PC-9 (cell line): ENCODE measurements around the gene DCHS1. TPM values are rescaled to one million over a fixed set of nuclear protein-coding genes. Genes with fewer than 3 reads are reported as not detected.

Source experiments
- BruUV-seq: library from RNA; stranded (reverse); fragments of 400-500 nt; replicated peaks from 2 replicates; lab custom pipeline; 2021; lab: Mats Ljungman, UMichigan
- CTCF ChIA-PET: fragments of 300-600 bp; sonication (Branson Sonifier 250); formaldehyde crosslinking; loops from one replicate; lab custom pipeline; 2022; ENCODE audit warnings: antibody characterized with exemption; lab: Charles Lee
- POLR2A ChIA-PET: fragments of 300-600 bp; sonication (Branson Sonifier 250); formaldehyde crosslinking; loops from one replicate; lab custom pipeline; 2022; ENCODE audit warnings: antibody characterized with exemption; ENCODE audit not compliant: unreplicated experiment; lab: Charles Lee
- DNase-seq, 2 experiments: peaks; one replicate each; pipeline versions ENCODE4 v3.0.0 to v3.0.0-alpha.2; 2015 to 2022; ENCODE audit warnings: mixed read lengths in 1 of 2
- H2AFZ ChIP-seq: fragments of 200-600 bp; sonication (generic); 2 replicates; pipeline ENCODE4 v1.8.1; 2017; ENCODE audit warnings: antibody characterized with exemption
- H3F3A ChIP-seq: fragments of 200-600 bp; sonication (generic); 2 replicates; pipeline ENCODE4 v1.8.1; 2017; ENCODE audit warnings: antibody characterized with exemption, mild to moderate bottlenecking, low read depth; ENCODE audit not compliant: insufficient read depth
- H3K27ac ChIP-seq: fragments of 200-600 bp; sonication (generic); 2 replicates; pipeline ENCODE4 v1.6.1; 2016; ENCODE audit warnings: mixed run types
- H3K27me3 ChIP-seq: fragments of 200-600 bp; sonication (generic); 2 replicates; pipeline ENCODE4 v1.6.1; 2016; ENCODE audit warnings: low read depth, mixed run types; ENCODE audit not compliant: insufficient read depth
- H3K36me3 ChIP-seq: fragments of 200-600 bp; sonication (generic); 2 replicates; pipeline ENCODE4 v1.6.1; 2016; ENCODE audit warnings: low read depth, mixed run types
- H3K4me1 ChIP-seq: fragments of 200-600 bp; sonication (generic); replicated peaks from 2 replicates; pipeline ENCODE4 v1.6.1; 2016; ENCODE audit warnings: mixed run types; ENCODE audit not compliant: insufficient read depth
- H3K4me2 ChIP-seq: fragments of 200-600 bp; sonication (generic); 2 replicates; pipeline ENCODE4 v1.6.1; 2017; ENCODE audit warnings: mixed run types
- H3K4me3 ChIP-seq: fragments of 200-600 bp; sonication (generic); 2 replicates; pipeline ENCODE4 v1.6.1; 2016; ENCODE audit warnings: mixed run types
- H3K79me2 ChIP-seq: fragments of 200-600 bp; sonication (generic); 2 replicates; pipeline ENCODE4 v1.6.1; 2017; ENCODE audit warnings: low read depth, mixed run types
- H3K9me2 ChIP-seq: fragments of 200-600 bp; sonication (generic); 2 replicates; pipeline ENCODE4 v1.8.1; 2017; ENCODE audit warnings: mild to moderate bottlenecking; ENCODE audit not compliant: insufficient read depth
- H3K9me3 ChIP-seq: fragments of 200-600 bp; sonication (generic); 2 replicates; pipeline ENCODE4 v1.8.1; 2016; ENCODE audit warnings: low read depth; ENCODE audit not compliant: insufficient read depth
- H4K20me1 ChIP-seq: fragments of 200-600 bp; sonication (generic); 2 replicates; pipeline ENCODE4 v1.8.1; 2017; ENCODE audit not compliant: insufficient read depth
- CTCF ChIP-seq: fragments of 200-600 bp; sonication (generic); conservative IDR thresholded peaks from 2 replicates; pipeline ENCODE4 v1.6.1; 2017; ENCODE audit warnings: mixed run types, antibody characterized with exemption, mild to moderate bottlenecking, moderate library complexity
- EZH2 ChIP-seq: fragments of 200-600 bp; sonication (generic); IDR thresholded peaks from 2 replicates; pipeline ENCODE4 v1.8.0; 2017; ENCODE audit warnings: antibody characterized with exemption, low read depth
- intact Hi-C: fragments of 100-400 bp; cut with micrococcal nuclease; formaldehyde crosslinking; loops from one replicate; pipeline ENCODE4 v1.10.0; 2022; ENCODE audit not compliant: unreplicated experiment
- total RNA-seq: library from RNA; stranded (reverse); gene quantifications from 2 replicates; pipeline ENCODE4 v1.2.3, GENCODE V29; 2021

DCHS1 gene
- total RNA-seq, 1 experiment from 2014 or later: 0.22 TPM

- Histone ChIP-seq H2AFZ (no peak overlapping the region), H3K4me1 (no peaks in the 10 kb centered on the region), H3K9me2 (no peaks in the 10 kb centered on the region), H3K4me2 (no peak overlapping the region), H3K27me3 (no peaks in the 10 kb centered on the region), H3K79me2 (no peaks in the 10 kb centered on the region), H3K9me3 (no peaks in the 10 kb centered on the region), H4K20me1 (no peaks in the 10 kb centered on the region), H3K27ac (no peak overlapping the region), H3K4me3 (no peak overlapping the region), H3F3A (no peaks in the 10 kb centered on the region), H3K36me3 (no peaks in the 10 kb centered on the region)
- BruUV-seq: no TSS peak
- intact Hi-C loops: no loop called here
- no peak for DNase-seq
- ChIA-PET POLR2A (no interaction called here), CTCF (no interaction called here)
- TF ChIP-seq CTCF (no peak), EZH2 (no peak)
Observed at GRCh38 chr11:6625156-6625831, 30.3 kb downstream of the DCHS1 start.

GRCh38 chr11:6623391-6624363, 31.9 kb downstream of the DCHS1 start:
- Histone ChIP-seq H3K36me3 (no peaks in the 10 kb centered on the region), H3F3A (no peaks in the 10 kb centered on the region), H3K9me2 (no peaks in the 10 kb centered on the region), H3K4me1 (peaks cover 4% of the 10 kb centered on the region; the same call in 1 of the 2 replicates), H3K79me2 (peaks cover 1% of the 10 kb centered on the region; the same call in 1 of the 2 replicates), H3K27me3 (no peaks in the 10 kb centered on the region), H3K4me2 (no peak overlapping the region), H3K27ac (no peak overlapping the region), H3K4me3 (no peak overlapping the region), H3K9me3 (no peaks in the 10 kb centered on the region), H4K20me1 (no peaks in the 10 kb centered on the region), H2AFZ (no peak overlapping the region)
- DNase-seq: no peak
- no TSS peak for BruUV-seq
- no peak for TF ChIP-seq CTCF
- TF ChIP-seq EZH2: no peak
- intact Hi-C loops: no loop called here
- ChIA-PET POLR2A (no interaction called here), CTCF (no interaction called here)

GRCh38 chr11:6622261-6623171, 33.1 kb downstream of the DCHS1 start:
- intact Hi-C loops: no loop called here
- no peaks in the 10 kb centered on the region for H3F3A ChIP-seq
- BruUV-seq: no TSS peak
- peaks cover 4% of the 10 kb centered on the region; the same call in 1 of the 2 replicates for H3K4me1 ChIP-seq
- H3K36me3 ChIP-seq: no peaks in the 10 kb centered on the region
- H3K27ac ChIP-seq: no peak overlapping the region
- no peaks in the 10 kb centered on the region for H3K27me3 ChIP-seq
- TF ChIP-seq EZH2: no peak
- TF ChIP-seq CTCF: no peak
- DNase-seq: no peak
- H3K9me2 ChIP-seq: no peaks in the 10 kb centered on the region
- peaks cover 4% of the 10 kb centered on the region; the same call in 1 of the 2 replicates for H3K79me2 ChIP-seq
- ChIA-PET POLR2A (no interaction called here), CTCF (no interaction called here)
- no peak overlapping the region for H2AFZ ChIP-seq
- H3K9me3 ChIP-seq: no peaks in the 10 kb centered on the region
- H3K4me3 ChIP-seq: no peak overlapping the region
- no peaks in the 10 kb centered on the region for H4K20me1 ChIP-seq
- H3K4me2 ChIP-seq: no peak overlapping the region
